Measurements from ENCODE around the gene HCFC1.
A peak's percentile ranks its signal among the peaks of the same experiment; 100 is the strongest.

Gene HCFC1

GRCh38 chrX:154019633-154020528, 48.3 kb upstream of the HCFC1 start, which contains the start of gene IRAK1:
Gene IRAK1, minus strand, starts transcription at chrX:154019902. Its CDS starts 90 bp downstream, at chrX:154019812.
- no peaks in the 10 kb centered on the region for H3K9me2 ChIP-seq (replicated peaks; ENCODE audit: control insufficient read depth, low read length)
- TF ChIP-seq EZH2phosphoT487 (IDR thresholded peaks at IDR 0.05; ENCODE audit: borderline replicate concordance, low read length) = no peak
- TF ChIP-seq, protein P1, sequence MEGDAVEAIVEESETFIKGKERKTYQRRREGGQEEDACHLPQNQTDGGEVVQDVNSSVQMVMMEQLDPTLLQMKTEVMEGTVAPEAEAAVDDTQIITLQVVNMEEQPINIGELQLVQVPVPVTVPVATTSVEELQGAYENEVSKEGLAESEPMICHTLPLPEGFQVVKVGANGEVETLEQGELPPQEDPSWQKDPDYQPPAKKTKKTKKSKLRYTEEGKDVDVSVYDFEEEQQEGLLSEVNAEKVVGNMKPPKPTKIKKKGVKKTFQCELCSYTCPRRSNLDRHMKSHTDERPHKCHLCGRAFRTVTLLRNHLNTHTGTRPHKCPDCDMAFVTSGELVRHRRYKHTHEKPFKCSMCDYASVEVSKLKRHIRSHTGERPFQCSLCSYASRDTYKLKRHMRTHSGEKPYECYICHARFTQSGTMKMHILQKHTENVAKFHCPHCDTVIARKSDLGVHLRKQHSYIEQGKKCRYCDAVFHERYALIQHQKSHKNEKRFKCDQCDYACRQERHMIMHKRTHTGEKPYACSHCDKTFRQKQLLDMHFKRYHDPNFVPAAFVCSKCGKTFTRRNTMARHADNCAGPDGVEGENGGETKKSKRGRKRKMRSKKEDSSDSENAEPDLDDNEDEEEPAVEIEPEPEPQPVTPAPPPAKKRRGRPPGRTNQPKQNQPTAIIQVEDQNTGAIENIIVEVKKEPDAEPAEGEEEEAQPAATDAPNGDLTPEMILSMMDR (IDR thresholded peaks at IDR 0.05; ENCODE audit: low read depth, low read length, poor library complexity, severe bottlenecking) = no peak
- H3K9me3 ChIP-seq (ENCODE audit: control insufficient read depth, insufficient read depth, low read length) = no peaks in the 10 kb centered on the region
- peak within 1 kb of the TSS; percentile 89 for H3K4me3 ChIP-seq (ENCODE audit: low read length)
- no peaks in the 10 kb centered on the region for H4K20me1 ChIP-seq (ENCODE audit: control insufficient read depth, insufficient read depth, low read depth, low read length)
- peak within 1 kb of the TSS; percentile 82 for H3K4me2 ChIP-seq (ENCODE audit: low read length)
- H3K4me1 ChIP-seq (ENCODE audit: control insufficient read depth, low read length) = peaks cover 16% of the 10 kb centered on the region
- peaks cover 3% of the 10 kb centered on the region; the same call in 1 of the 2 replicates for H3K27me3 ChIP-seq (ENCODE audit: control insufficient read depth, low read length)
- H3K36me3 ChIP-seq (ENCODE audit: control insufficient read depth, low read length) = peaks cover 34% of the 10 kb centered on the region
- H3K79me2 ChIP-seq (ENCODE audit: control insufficient read depth, low read length) = peaks cover 37% of the 10 kb centered on the region
- H3F3A ChIP-seq (ENCODE audit: control insufficient read depth, insufficient read depth) = no peaks in the 10 kb centered on the region
- peak within 1 kb of the TSS; percentile 61 for H3K27ac ChIP-seq (ENCODE audit: low read depth, low read length)

DNA sequence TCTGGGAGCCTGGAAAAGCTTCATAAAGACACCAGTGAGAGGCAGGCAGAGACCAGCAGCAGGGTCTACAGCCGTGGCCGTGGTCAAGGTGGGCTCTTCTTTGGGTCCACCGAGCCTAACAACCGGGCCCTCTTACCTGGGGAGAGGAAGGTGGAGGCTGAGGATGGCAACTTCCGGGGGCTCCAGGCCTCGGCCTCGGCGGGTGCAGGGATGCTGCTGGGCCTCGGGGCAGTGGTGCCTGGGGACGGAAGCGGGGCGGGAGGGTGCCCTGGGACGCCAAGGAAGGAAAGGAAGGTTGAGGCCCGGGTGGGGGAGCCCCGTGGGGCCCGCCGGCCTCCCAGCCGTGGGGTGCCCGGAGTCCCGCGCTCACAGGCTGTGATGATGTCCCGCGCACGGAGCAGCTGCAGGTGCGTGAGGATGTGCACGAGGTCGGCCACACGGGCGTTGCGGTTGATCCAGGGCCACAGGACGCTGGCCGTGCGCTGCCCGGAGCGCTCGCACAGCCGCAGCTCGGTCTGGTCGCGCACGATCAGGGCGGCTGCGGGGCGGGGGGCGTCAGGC, 47.5 kb upstream of the HCFC1 start:
- peak overlapping the region; percentile 82 for H3K4me3 ChIP-seq (ENCODE audit: low read length)
- peak overlapping the region; percentile 68 for H3K4me2 ChIP-seq (ENCODE audit: low read length)
- H3K27me3 ChIP-seq (ENCODE audit: control insufficient read depth, low read length) = peaks cover 3% of the 10 kb centered on the region; the same call in 1 of the 2 replicates
- no peaks in the 10 kb centered on the region for H4K20me1 ChIP-seq (ENCODE audit: control insufficient read depth, insufficient read depth, low read depth, low read length)
- no peaks in the 10 kb centered on the region for H3K9me3 ChIP-seq (ENCODE audit: control insufficient read depth, insufficient read depth, low read length)
- H3K9me2 ChIP-seq (replicated peaks; ENCODE audit: control insufficient read depth, low read length) = no peaks in the 10 kb centered on the region
- H3K36me3 ChIP-seq (ENCODE audit: control insufficient read depth, low read length) = peaks cover 34% of the 10 kb centered on the region
- H3F3A ChIP-seq (ENCODE audit: control insufficient read depth, insufficient read depth) = no peaks in the 10 kb centered on the region
- peak overlapping the region; percentile 57 for H3K27ac ChIP-seq (ENCODE audit: low read depth, low read length)
- H3K79me2 ChIP-seq (ENCODE audit: control insufficient read depth, low read length) = peaks cover 37% of the 10 kb centered on the region
- TF ChIP-seq, protein P1 (IDR thresholded peaks at IDR 0.05; ENCODE audit: low read depth, low read length, poor library complexity, severe bottlenecking) = no peak
- no peak for TF ChIP-seq EZH2phosphoT487 (IDR thresholded peaks at IDR 0.05; ENCODE audit: borderline replicate concordance, low read length)
- H3K4me1 ChIP-seq (ENCODE audit: control insufficient read depth, low read length) = peaks cover 16% of the 10 kb centered on the region

DNA sequence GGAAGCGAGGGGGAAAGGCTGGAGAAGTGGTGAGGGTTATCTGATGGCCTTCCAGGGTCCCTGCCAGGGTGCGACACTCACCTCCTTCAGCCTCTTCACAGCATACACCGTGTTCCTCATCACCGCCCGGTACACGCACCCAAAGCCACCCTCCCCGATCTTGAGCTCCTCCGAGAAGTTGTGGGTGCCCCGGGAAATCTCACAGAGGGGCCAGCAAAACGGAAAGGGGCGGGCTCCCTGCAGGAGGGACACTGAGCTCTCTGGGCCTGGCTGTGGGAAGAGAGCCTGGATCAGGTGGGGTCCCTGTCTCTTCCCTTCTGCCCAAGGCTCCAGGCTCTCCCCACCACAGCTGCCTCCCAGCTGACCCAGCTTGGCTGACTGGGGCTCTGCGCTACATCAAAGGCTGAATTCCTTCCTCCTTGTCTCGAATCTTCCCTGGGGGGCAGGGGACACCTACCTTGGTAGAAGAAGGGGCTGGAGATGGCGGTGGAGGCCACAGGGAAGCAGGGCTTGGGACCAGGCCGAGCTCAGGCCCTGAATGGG, 47.0 kb upstream of the HCFC1 start:
- no peaks in the 10 kb centered on the region for H3F3A ChIP-seq (ENCODE audit: control insufficient read depth, insufficient read depth)
- peak overlapping the region; percentile 57 for H3K27ac ChIP-seq (ENCODE audit: low read depth, low read length)
- no peaks in the 10 kb centered on the region for H4K20me1 ChIP-seq (ENCODE audit: control insufficient read depth, insufficient read depth, low read depth, low read length)
- H3K27me3 ChIP-seq (ENCODE audit: control insufficient read depth, low read length) = peaks cover 3% of the 10 kb centered on the region; the same call in 1 of the 2 replicates
- H3K36me3 ChIP-seq (ENCODE audit: control insufficient read depth, low read length) = peaks cover 38% of the 10 kb centered on the region
- H3K79me2 ChIP-seq (ENCODE audit: control insufficient read depth, low read length) = peaks cover 37% of the 10 kb centered on the region
- TF ChIP-seq EZH2phosphoT487 (IDR thresholded peaks at IDR 0.05; ENCODE audit: borderline replicate concordance, low read length) = no peak
- TF ChIP-seq, protein P1 (IDR thresholded peaks at IDR 0.05; ENCODE audit: low read depth, low read length, poor library complexity, severe bottlenecking) = no peak
- H3K4me2 ChIP-seq (ENCODE audit: low read length) = peak overlapping the region; percentile 68
- H3K4me3 ChIP-seq (ENCODE audit: low read length) = peak overlapping the region; percentile 82
- no peaks in the 10 kb centered on the region for H3K9me2 ChIP-seq (replicated peaks; ENCODE audit: control insufficient read depth, low read length)
- peaks cover 16% of the 10 kb centered on the region for H3K4me1 ChIP-seq (ENCODE audit: control insufficient read depth, low read length)
- H3K9me3 ChIP-seq (ENCODE audit: control insufficient read depth, insufficient read depth, low read length) = no peaks in the 10 kb centered on the region
